NCI-H460 (cell line): ENCODE results near the gene GPS1. TPM values are rescaled to one million over a fixed set of nuclear protein-coding genes. Genes with fewer than 3 reads are reported as not detected.
A peak's percentile ranks its signal among the peaks of the same experiment; 100 is the strongest.
"Not testable (repeated sequence)": the region's sequence is repeated elsewhere in the genome, so short reads cannot be mapped to it uniquely, and the experiment has no call there.

Source experiments
- DNase-seq: peaks from one replicate; pipeline ENCODE4 v3.0.0-alpha.2; 2016; ENCODE audit warnings: low read depth; ENCODE audit errors: extremely low read depth
- total RNA-seq: library from RNA; depleted of rRNA; stranded (reverse); fragments of >200 nt; shearing (Covaris generic); gene quantifications from 2 replicates; pipeline ENCODE4 v1.2.3, GENCODE V29; 2014

Gene GPS1
- total RNA-seq, 1 experiment from 2014 or later = 100 TPM

GRCh38 chr17:82024859-82025258 lies 26.8 kb upstream of the GPS1 start:
- no peak for DNase-seq

- no peak for DNase-seq
Measured at GRCh38 chr17:82025401-82026107, 26.1 kb upstream of the GPS1 start.

GRCh38 chr17:82028246-82028645 lies 23.5 kb upstream of the GPS1 start:
- DNase-seq = no peak

GRCh38 chr17:82028966-82029365 lies 22.7 kb upstream of the GPS1 start:
- DNase-seq = no peak

GRCh38 chr17:82029391-82029790 lies 22.3 kb upstream of the GPS1 start:
- no peak for DNase-seq

GRCh38 chr17:82029990-82030469 lies 21.7 kb upstream of the GPS1 start:
- DNase-seq = no peak

- peak; percentile 81 for DNase-seq
Measured at GRCh38 chr17:82030470-82031302, 21.0 kb upstream of the GPS1 start.

GRCh38 chr17:82031303-82031884 lies 20.3 kb upstream of the GPS1 start, which contains the start of gene RAC3:
Gene RAC3 (plus strand): TSS chr17:82031678. CDS start chr17:82031762, 84 bp downstream.
- no peak for DNase-seq

GRCh38 chr17:82031885-82032627 lies 19.6 kb upstream of the GPS1 start:
- DNase-seq = no peak

GRCh38 chr17:82033359-82034085 lies 18.2 kb upstream of the GPS1 start:
- no peak for DNase-seq

GRCh38 chr17:82034371-82035011 lies 17.2 kb upstream of the GPS1 start:
- DNase-seq = no peak

GRCh38 chr17:82035488-82035887 lies 16.2 kb upstream of the GPS1 start:
- DNase-seq = no peak

- no peak for DNase-seq
Measured at GRCh38 chr17:82035956-82036633, 15.6 kb upstream of the GPS1 start.

GRCh38 chr17:82036634-82037091 lies 15.0 kb upstream of the GPS1 start:
- DNase-seq = no peak

GRCh38 chr17:82037092-82037888 lies 14.4 kb upstream of the GPS1 start, which contains the start of gene DCXR:
Gene DCXR (minus strand): TSS chr17:82037697. CDS start chr17:82037682, 15 bp downstream.
- DNase-seq = peak; percentile 95

GRCh38 chr17:82037889-82038195 lies 13.9 kb upstream of the GPS1 start:
- DNase-seq = no peak

- DNase-seq = not testable (repeated sequence)
Measured at GRCh38 chr17:82038796-82039409, 12.8 kb upstream of the GPS1 start.
